Ectodermal cell (in vitro differentiated cells): ENCODE measurements around the gene FEN1.

Source experiments
- H3K27ac ChIP-seq: 2 replicates; pipeline ENCODE4 v1.7.0; 2013; ENCODE audit warnings: mild to moderate bottlenecking, low read depth, low read length; ENCODE audit not compliant: insufficient read depth, poor library complexity, severe bottlenecking
- H3K27me3 ChIP-seq: 2 replicates; pipeline ENCODE4 v1.7.0; 2013; ENCODE audit warnings: mild to moderate bottlenecking, low read length; ENCODE audit not compliant: insufficient read depth, control insufficient read depth, poor library complexity, severe bottlenecking
- H3K36me3 ChIP-seq: one replicate; pipeline ENCODE4 v1.7.0; 2013; ENCODE audit warnings: low read length; ENCODE audit not compliant: control insufficient read depth, insufficient read depth
- H3K4me1 ChIP-seq: one replicate; pipeline ENCODE4 v1.7.0; 2013; ENCODE audit warnings: low read length; ENCODE audit not compliant: control insufficient read depth, insufficient read depth
- H3K4me3 ChIP-seq: 2 replicates; pipeline ENCODE4 v1.7.0; 2013; ENCODE audit warnings: low read depth, low read length, control low read depth; ENCODE audit not compliant: insufficient read depth
- H3K9me3 ChIP-seq: 2 replicates; pipeline ENCODE4 v1.7.0; 2013; ENCODE audit warnings: mild to moderate bottlenecking, low read length, moderate library complexity; ENCODE audit not compliant: control insufficient read depth
- WGBS, 2 experiments: methylation state at CpG; one replicate each; pipeline ENCODE4 v1.1.7; 2013; ENCODE audit warnings: missing lambda C conversion rate in 2 of 2; 5-methylcytosine and 5-hydroxymethylcytosine counted together

FEN1 gene

DNA sequence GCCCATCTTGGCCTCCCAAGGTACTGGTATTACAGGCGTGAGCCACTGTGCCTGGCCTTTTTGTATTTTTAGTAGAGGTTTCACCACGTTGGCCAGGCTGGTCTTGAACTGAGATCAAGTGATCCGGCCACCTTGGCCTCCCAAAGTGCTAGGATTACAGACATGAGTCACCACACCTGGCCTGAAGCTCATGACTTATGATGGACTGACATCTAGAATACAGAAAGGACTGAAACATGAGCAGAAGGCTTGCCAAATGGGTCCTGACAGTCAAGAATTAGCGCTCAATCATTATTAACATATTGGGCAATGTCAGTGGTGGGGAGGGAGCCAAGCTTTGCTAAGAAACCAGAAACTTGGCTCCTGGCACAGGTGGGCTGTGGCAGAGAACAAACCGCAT is 19.1 kb downstream of the FEN1 start:
- no peaks in the 10 kb centered on the region for H3K27me3 ChIP-seq

GRCh38 chr11:61812736-61813411 is 20.2 kb downstream of the FEN1 start:
- Histone ChIP-seq H3K4me1 (no peaks in the 10 kb centered on the region), H3K9me3 (no peaks in the 10 kb centered on the region), H3K27ac (no peak overlapping the region), H3K27me3 (no peaks in the 10 kb centered on the region), H3K4me3 (no peak overlapping the region), H3K36me3 (peaks cover 54% of the 10 kb centered on the region)
- 92 to 94% methylated on average over 4 of the region's 4 CpGs for WGBS, 2 experiments

More for the DNA sequence above, 19.1 kb downstream of the FEN1 start:
- no peak overlapping the region for H3K27ac ChIP-seq
- no peaks in the 10 kb centered on the region for H3K9me3 ChIP-seq
- no peaks in the 10 kb centered on the region for H3K4me1 ChIP-seq
- WGBS, 2 experiments: 95 to 96% methylated on average over 5 of the region's 5 CpGs
- H3K36me3 ChIP-seq: peaks cover 63% of the 10 kb centered on the region
- H3K4me3 ChIP-seq: no peak overlapping the region

DNA sequence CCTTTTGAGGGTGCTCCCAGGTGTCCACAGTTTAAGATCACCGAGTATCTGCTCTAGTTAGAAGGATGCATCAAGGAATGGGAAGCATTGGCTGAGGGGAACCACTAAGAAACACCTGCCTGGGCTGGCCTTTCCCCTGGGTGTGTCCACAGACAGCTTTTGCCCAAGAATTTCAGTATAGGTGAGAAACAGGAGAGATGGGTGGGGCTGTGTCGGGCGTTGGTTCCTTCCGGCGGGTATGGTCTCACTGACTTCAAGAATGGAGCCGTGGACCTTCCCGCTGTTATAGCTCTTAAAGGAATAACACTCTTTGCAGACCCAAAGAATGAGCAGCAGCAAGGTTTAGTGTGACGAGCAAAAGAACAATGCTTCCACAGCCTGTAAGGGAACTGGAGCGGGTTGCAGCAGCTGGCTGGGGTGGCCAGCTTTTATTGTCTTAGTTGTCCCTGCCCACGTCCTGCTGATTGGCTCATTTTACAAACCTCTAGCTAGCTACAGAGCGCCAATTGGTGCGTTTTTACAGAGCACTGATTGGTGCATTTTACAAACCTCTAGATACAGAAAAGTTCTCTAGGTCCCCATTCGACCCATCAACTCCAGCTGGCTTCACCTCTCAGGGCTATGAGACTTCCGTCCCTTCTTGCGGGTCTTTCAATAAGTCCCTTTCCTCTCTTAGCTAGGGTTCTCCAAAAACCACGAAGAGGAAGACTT is 21.7 kb downstream of the FEN1 start:
- 82% methylated on average over 16 of the region's 16 CpGs for WGBS, 2 experiments
- Histone ChIP-seq H3K4me1 (no peaks in the 10 kb centered on the region), H3K4me3 (peak overlapping the region; percentile 86), H3K27ac (peak overlapping the region; percentile 96), H3K27me3 (no peaks in the 10 kb centered on the region), H3K9me3 (no peaks in the 10 kb centered on the region), H3K36me3 (peaks cover 41% of the 10 kb centered on the region)

GRCh38 chr11:61814958-61815789 is 22.5 kb downstream of the FEN1 start:
- WGBS, 2 experiments: 2% methylated on average over 66 of the region's 66 CpGs

DNA sequence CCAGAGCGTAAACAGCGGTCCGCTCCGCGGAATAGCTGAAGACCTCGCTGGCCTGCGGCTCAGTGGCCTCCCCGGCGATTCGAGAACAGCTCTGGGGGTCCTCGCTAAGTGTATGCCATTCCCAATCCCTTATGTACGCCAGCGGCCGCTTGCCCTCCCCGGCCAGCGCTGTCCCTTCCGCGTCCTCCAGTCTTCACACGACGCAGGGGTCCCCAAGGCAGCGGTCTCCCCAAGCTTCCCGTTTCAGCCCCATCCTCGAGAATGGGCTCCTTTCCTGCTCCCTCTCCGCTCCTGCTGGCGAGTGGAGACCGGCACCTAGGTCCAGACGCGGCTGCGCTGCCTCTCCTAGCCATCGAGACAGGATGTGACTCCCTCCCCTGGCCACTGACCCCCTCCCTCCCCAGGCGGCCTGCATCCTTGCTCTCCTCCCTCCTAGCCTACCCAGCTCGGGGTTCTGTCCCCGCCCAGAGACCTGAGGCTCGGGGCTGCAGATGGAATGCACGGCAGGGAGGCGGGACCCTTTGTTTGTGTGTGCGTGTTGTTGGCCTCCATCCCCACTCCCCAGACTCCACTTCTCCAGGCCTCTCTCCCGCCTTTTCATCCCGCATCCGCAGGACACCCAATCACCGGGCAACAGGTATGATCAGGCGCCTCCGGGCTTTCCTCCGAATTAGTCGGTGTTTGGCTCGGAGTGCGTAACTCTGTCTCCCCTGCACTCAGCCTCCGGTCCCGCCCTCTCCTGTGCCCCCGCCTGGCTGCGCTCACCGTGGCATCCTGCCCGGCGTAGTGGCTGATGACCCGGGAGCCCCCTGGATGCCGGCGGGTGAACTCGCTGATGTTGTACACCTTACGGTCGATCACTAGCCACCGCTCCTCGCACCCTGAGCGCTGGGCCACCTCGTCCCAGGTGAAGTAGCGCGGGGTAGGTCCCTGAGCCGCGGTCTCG is 23.4 kb downstream of the FEN1 start:
- peaks cover 25% of the 10 kb centered on the region for H3K36me3 ChIP-seq
- WGBS, 2 experiments: 0% methylated on average over 68 to 69 of the region's 69 CpGs
- H3K27me3 ChIP-seq: no peaks in the 10 kb centered on the region

More at GRCh38 chr11:61814958-61815789, 22.5 kb downstream of the FEN1 start:
- Histone ChIP-seq H3K36me3 (peaks cover 33% of the 10 kb centered on the region), H3K4me3 (peak overlapping the region; percentile 86), H3K27me3 (no peaks in the 10 kb centered on the region), H3K27ac (peak overlapping the region; percentile 96), H3K9me3 (no peaks in the 10 kb centered on the region), H3K4me1 (no peaks in the 10 kb centered on the region)

DNA sequence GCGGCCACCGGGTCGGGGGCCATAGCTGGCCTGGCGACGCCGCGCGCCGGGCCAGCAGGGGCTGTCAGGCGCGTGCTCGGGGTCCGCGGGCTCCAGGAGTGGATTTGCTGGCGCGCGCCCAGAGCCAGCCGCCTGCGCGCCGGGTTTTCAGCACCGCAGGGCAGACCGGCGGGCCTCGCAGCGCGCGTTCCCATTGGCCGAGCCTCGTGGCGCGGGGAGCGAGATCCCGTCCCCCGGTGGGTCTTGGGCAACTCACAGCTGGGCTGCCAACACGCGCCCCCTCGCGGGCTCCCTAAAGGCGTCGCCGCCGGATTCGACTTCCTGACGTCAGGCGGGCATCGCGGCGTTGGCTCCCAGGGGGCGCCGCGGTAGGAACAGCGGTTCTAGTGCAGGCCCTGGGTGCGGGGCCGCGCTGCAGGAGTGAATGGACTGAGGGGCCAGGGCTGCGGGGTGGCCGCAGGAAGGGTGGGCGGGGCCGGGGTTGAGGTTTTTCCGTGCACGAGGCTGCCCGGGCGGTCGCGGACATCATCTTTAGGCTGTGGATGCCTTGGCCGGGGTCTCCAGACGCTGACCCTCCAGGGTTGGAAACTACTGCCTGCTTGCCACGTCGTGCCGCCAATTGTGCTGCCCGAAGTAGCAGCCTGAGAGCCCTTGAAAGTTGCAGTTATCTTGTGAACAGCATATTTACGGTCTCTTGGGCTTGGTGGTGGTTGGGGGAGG is 24.2 kb downstream of the FEN1 start, which contains the start of gene FADS1:
Gene FADS1 (minus strand): TSS at position 268 of the 720 bp plus-strand sequence. CDS start 74 bp downstream, at position 194.
- peak within 1 kb of the TSS; percentile 96 for H3K27ac ChIP-seq
- H3K36me3 ChIP-seq: peaks cover 23% of the 10 kb centered on the region
- WGBS, 2 experiments: 0 to 1% methylated on average over 73 of the region's 73 CpGs
- peak within 1 kb of the TSS; percentile 86 for H3K4me3 ChIP-seq
- no peaks in the 10 kb centered on the region for H3K27me3 ChIP-seq
- no peaks in the 10 kb centered on the region for H3K9me3 ChIP-seq
- H3K4me1 ChIP-seq: no peaks in the 10 kb centered on the region

More for the DNA sequence above, 23.4 kb downstream of the FEN1 start:
- Histone ChIP-seq H3K9me3 (no peaks in the 10 kb centered on the region), H3K27ac (peak overlapping the region; percentile 96), H3K4me3 (peak overlapping the region; percentile 86), H3K4me1 (no peaks in the 10 kb centered on the region)

DNA sequence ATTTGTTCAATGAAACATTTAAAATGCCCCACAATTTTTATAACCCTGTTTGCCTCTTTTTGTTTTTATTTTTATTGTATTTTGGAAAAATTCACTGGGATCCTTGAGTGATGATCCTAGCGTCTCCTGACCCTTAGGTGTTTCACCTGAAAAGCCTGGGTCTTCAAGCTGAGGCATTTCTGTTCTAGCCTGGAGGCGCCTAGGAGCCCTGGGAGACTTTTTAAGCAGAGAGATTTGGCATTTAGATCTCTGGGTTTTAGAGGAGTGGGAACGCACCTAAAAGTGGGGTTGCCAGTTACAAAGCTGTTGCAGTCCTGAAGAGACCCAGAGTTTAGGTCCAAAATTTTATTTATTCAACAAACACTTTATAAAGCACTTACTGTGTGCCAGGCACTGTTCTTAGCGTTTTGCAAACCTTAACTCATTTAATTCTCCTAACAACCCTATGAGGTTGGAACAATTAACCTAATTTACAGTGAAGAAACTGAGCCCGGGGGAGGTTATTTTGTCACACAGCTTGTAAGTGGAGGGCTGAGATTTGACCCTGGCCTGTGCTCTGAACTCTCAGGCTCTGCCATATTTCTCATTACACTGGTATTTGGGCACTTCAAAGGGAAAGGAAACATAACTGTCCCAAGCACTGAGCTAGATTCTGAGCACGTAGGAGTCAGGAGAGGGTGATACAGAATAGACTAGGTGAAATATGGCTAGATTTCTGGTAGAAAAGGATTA is 24.9 kb downstream of the FEN1 start:
- Histone ChIP-seq H3K36me3 (peaks cover 16% of the 10 kb centered on the region), H3K9me3 (no peaks in the 10 kb centered on the region), H3K27me3 (no peaks in the 10 kb centered on the region), H3K27ac (peak overlapping the region; percentile 96), H3K4me1 (no peaks in the 10 kb centered on the region), H3K4me3 (peak overlapping the region; percentile 86)
- 55 to 56% methylated on average over 5 to 6 of the region's 6 CpGs for WGBS, 2 experiments

DNA sequence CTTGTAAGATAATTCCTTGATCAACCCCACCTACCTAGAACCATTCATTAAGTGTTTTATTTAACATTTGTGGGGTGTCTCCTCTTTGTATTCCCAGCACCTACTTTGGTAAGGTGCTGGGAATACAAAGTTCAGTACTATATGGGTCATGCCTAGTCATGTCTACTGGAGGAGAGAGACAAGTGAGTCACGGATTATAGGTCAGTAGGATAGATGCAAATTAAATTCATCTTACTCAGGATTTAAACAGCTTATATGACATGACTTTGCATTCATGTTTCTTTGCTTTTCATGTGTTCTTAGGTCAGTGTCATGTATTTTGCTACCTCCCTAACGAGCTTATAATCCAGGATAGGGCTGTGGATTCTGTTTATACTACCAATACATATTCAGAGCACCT is 27.5 kb downstream of the FEN1 start:
- Histone ChIP-seq H3K4me3 (no peak overlapping the region), H3K4me1 (no peaks in the 10 kb centered on the region), H3K9me3 (no peaks in the 10 kb centered on the region), H3K36me3 (no peaks in the 10 kb centered on the region), H3K27me3 (no peaks in the 10 kb centered on the region), H3K27ac (no peak overlapping the region)
- 92 to 96% methylated on average over 2 of the region's 2 CpGs for WGBS, 2 experiments
